HepG2 (cell line): ENCODE results near the gene GPC2. TPM values are rescaled to one million over a fixed set of nuclear protein-coding genes. Genes with fewer than 3 reads are reported as not detected.

Source experiments
- HMGXB3 ChIP-seq: sonication (generic); formaldehyde crosslinking; IDR thresholded peaks from 2 replicates; pipeline ENCODE4 v1.4.0; 2020; ENCODE audit warnings: missing genetic modification reagents, borderline replicate concordance
- HMGXB4 ChIP-seq, 2 experiments: sonication (generic) in 1 of 2; formaldehyde crosslinking in 1 of 2; IDR thresholded peaks; 2 replicates each; pipeline versions ENCODE4 v1.4.0 to v1.6.1; 2018 to 2020; ENCODE audit warnings: missing genetic modification reagents in 2 of 2, borderline replicate concordance in 1 of 2, low read depth in 1 of 2, mild to moderate bottlenecking in 1 of 2, missing biosample characterization in 1 of 2
- MBNL3 ChIP-seq: fragments of 250-450 bp; sonication (Bioruptor Pico); conservative IDR thresholded peaks from 2 replicates; pipeline ENCODE4 v1.8.0; 2022; ENCODE audit warnings: mild to moderate bottlenecking, inconsistent platforms
- ZFP37 ChIP-seq: sonication (generic); formaldehyde crosslinking; IDR thresholded peaks from 2 replicates; pipeline ENCODE4 v1.4.0; 2020; ENCODE audit warnings: missing genetic modification reagents, borderline replicate concordance
- ZNF318 ChIP-seq: sonication (generic); formaldehyde crosslinking; IDR thresholded peaks from 2 replicates; pipeline ENCODE4 v1.4.0; 2020; ENCODE audit warnings: mild to moderate bottlenecking, missing genetic modification reagents
- ZNF839 ChIP-seq: sonication (generic); formaldehyde crosslinking; IDR thresholded peaks from 2 replicates; pipeline ENCODE4 v1.4.0; 2020; ENCODE audit warnings: missing genetic modification reagents, mild to moderate bottlenecking, borderline replicate concordance
- polyA plus RNA-seq, 8 experiments: library from polyadenylated mRNA; depleted of rRNA in 3 of 8; stranded (reverse) in 7 of 8; unstranded in 1 of 8; fragments of >200 nt; fragmentation: Illumina TruSeq in 4 of 8; extraction: Trizol in 4 of 8; gene quantifications; 2 replicates each; pipeline versions ENCODE4 v1.2.1 to v1.2.3, GENCODE V29; 2011 to 2016; ENCODE audit warnings: low read depth in 4 of 8, missing spikeins in 1 of 8, mixed read lengths in 1 of 8; ENCODE audit not compliant: insufficient read depth in 1 of 8
- total RNA-seq, 5 experiments: library from RNA; depleted of rRNA; stranded (reverse); fragments of >200 nt; fragmentation: Illumina TruSeq; extraction: Trizol; gene quantifications; 2 replicates each; pipeline ENCODE4 v1.2.3, GENCODE V29; 2016; ENCODE audit warnings: low read depth in 1 of 5

Gene GPC2
- total and polyA plus RNA-seq, 2 of the 13 experiments (the other 11 are each of a cell fraction or from before 2014, with no cell fraction given): 0.64 to 0.78 TPM

- TF ChIP-seq HMGXB3 (CRISPR knock-in tag) (peak; percentile 22; the same call in 1 of the 2 replicates), ZNF318 (CRISPR knock-in tag) (no peak), HMGXB4 (CRISPR knock-in tag; IDR thresholded peaks at IDR 0.05; ENCODE audit: borderline replicate concordance in 1 of 2, low read depth in 1 of 2) (peak; percentile 51 to 67; a peak in 2 of 4 replicates), ZFP37 (CRISPR knock-in tag) (0 out of 2 replicates have a peak, but pooled peaks have one; percentile 66), MBNL3 (CRISPR knock-in tag) (no peak), ZNF839 (CRISPR knock-in tag) (peak; percentile 89)
These were observed 28.4 kb downstream of the GPC2 start, which contains the start of gene LAMTOR4 (continued) for GRCh38 chr7:100148559-100149328.
